Measurements from ENCODE around the gene GTF3C2. TPM values are rescaled to one million over a fixed set of nuclear protein-coding genes. Genes with fewer than 3 reads are reported as not detected.

The GTF3C2 gene
- total RNA-seq, 1 experiment from 2014 or later = 109 TPM

DNA sequence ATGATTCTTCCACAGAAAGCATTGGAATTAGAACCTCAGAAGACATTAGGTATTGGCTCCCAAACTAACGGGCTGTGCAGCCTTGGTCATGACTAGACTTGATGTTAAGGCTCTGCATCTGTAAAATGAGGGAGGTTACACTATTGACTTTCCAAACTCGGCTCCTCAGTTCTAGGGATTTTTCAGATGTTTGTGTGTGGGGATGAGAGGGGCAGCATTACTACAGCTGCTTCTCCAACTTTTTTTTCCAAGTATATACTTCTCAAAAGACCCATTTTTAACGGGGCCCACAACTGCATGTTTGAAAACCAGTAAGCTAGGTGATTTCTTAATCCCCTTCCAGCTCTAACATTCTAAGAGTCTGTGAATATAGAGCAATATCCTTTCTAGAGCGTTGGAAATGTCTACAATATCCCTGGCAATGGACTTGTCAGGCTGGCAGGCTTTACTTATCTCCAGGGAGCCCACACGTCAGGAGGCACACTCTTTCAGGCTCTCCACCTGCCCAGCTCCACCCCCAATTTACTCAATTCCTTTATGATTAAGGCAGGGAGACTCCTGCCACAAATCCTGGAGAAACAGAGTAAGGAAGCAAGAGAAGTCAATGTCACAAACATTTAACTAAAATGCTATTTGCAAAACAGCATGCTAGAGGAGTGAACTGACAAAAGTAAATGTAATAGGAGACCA lies 32.8 kb downstream of the GTF3C2 start:
- H3K14ac ChIP-seq (ENCODE audit: insufficient read depth, low read length) = peak overlapping the region; percentile 94; the same call in 1 of the 2 replicates
- H3K27me3 Mint-ChIP-seq (ENCODE audit: low read depth) = no peaks in the 10 kb centered on the region
- no peak overlapping the region for H2AFZ ChIP-seq (ENCODE audit: low read length)
- H4K20me1 ChIP-seq (ENCODE audit: control insufficient read depth, insufficient read depth, insufficient read length) = no peaks in the 10 kb centered on the region
- peaks cover 20 to 33% (median 29%) of the 10 kb centered on the region in 3 experiments for H3K36me3 Mint-ChIP-seq (ENCODE audit: insufficient read depth in 1 of 3, low read depth in 3 of 3)
- no CpG with 5 or more reads among the region's 5 CpGs for WGBS (ENCODE audit: extremely low coverage, insufficient read length, low lambda C conversion rate)
- H4K8ac ChIP-seq (replicated peaks; ENCODE audit: insufficient read length, low read depth, low read length) = no peak overlapping the region
- H3K9me3 ChIP-seq (ENCODE audit: control insufficient read depth, low read depth, low read length) = no peaks in the 10 kb centered on the region
- H2BK20ac ChIP-seq (ENCODE audit: low read depth, low read length, poor library complexity, severe bottlenecking) = no peak overlapping the region
- no peak overlapping the region for H3K56ac ChIP-seq (ENCODE audit: insufficient read length, low read depth, low read length)
- no peak overlapping the region for H3K27ac ChIP-seq (ENCODE audit: insufficient read length, low read depth, low read length)
- H3K27ac Mint-ChIP-seq = peak overlapping the region; percentile 98 to 99 (median 99)
- peaks cover 10% of the 10 kb centered on the region for H3K23me2 ChIP-seq (ENCODE audit: insufficient read length, low read depth, low read length, poor library complexity, severe bottlenecking)
- H3K4ac ChIP-seq (ENCODE audit: low read depth, low read length) = no peak overlapping the region
- H3K27me3 ChIP-seq (ENCODE audit: insufficient read depth, low read length) = no peaks in the 10 kb centered on the region
- peak overlapping the region; percentile 76 for H2BK12ac ChIP-seq (ENCODE audit: insufficient read length, low read depth, low read length)
- peak overlapping the region; percentile 19 for H4K5ac ChIP-seq (ENCODE audit: insufficient read length, low read depth, low read length)
- no peak overlapping the region for H3T11ph ChIP-seq (ENCODE audit: low read length)
- H3K4me1 Mint-ChIP-seq = peaks cover 13 to 19% of the 10 kb centered on the region in 2 experiments
- H4K91ac ChIP-seq (ENCODE audit: insufficient read length, low read depth, low read length) = no peak overlapping the region
- no peak overlapping the region for H2BK15ac ChIP-seq (ENCODE audit: low read depth, low read length)
- H3K9me3 Mint-ChIP-seq = peaks cover 0 to 2% of the 10 kb centered on the region in 2 experiments; a peak in 2 of 5 replicates
- H3K79me2 ChIP-seq (ENCODE audit: insufficient read depth, low read length) = no peaks in the 10 kb centered on the region
- no peaks in the 10 kb centered on the region for H3K79me1 ChIP-seq (ENCODE audit: insufficient read depth, low read depth, low read length, poor library complexity, severe bottlenecking)
- no peak overlapping the region for H2BK120ac ChIP-seq (ENCODE audit: low read depth, low read length, poor library complexity, severe bottlenecking)
- TF ChIP-seq, protein P1, sequence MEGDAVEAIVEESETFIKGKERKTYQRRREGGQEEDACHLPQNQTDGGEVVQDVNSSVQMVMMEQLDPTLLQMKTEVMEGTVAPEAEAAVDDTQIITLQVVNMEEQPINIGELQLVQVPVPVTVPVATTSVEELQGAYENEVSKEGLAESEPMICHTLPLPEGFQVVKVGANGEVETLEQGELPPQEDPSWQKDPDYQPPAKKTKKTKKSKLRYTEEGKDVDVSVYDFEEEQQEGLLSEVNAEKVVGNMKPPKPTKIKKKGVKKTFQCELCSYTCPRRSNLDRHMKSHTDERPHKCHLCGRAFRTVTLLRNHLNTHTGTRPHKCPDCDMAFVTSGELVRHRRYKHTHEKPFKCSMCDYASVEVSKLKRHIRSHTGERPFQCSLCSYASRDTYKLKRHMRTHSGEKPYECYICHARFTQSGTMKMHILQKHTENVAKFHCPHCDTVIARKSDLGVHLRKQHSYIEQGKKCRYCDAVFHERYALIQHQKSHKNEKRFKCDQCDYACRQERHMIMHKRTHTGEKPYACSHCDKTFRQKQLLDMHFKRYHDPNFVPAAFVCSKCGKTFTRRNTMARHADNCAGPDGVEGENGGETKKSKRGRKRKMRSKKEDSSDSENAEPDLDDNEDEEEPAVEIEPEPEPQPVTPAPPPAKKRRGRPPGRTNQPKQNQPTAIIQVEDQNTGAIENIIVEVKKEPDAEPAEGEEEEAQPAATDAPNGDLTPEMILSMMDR (conservative IDR thresholded peaks at IDR 0.05) = no peak
- peak overlapping the region; percentile 87 to 98 for H3K4me3 Mint-ChIP-seq
- H3K9ac ChIP-seq (ENCODE audit: extremely low read depth, insufficient read length, low read length) = peak overlapping the region; percentile 93
- H2AK5ac ChIP-seq (ENCODE audit: insufficient read length, low read length) = no peak overlapping the region
- H3K4me2 ChIP-seq (ENCODE audit: insufficient read depth, insufficient read length, low read length) = peak overlapping the region; percentile 98
- peak overlapping the region; percentile 85 for H3K18ac ChIP-seq (ENCODE audit: insufficient read length, low read depth, low read length)
- H3K23ac ChIP-seq (ENCODE audit: insufficient read length, low read depth, low read length) = no peak overlapping the region
- no peak for DNase-seq
- no peak overlapping the region for H2BK5ac ChIP-seq (ENCODE audit: insufficient read length, low read length)
- 0 out of 2 replicates have a peak, but pooled peaks cover 2% of the 10 kb centered on the region for H3K4me1 ChIP-seq (ENCODE audit: insufficient read depth, low read length)
